Umbilical cord (tissue), 2 donors: Measurements from ENCODE around the gene LRP2. TPM values are rescaled to one million over a fixed set of nuclear protein-coding genes. Genes with fewer than 3 reads are reported as not detected.

ENCODE experiments used
- DNase-seq: peaks from one replicate; pipeline ENCODE4 v3.0.0-alpha.2; 2015; ENCODE audit warnings: low spot score
- total RNA-seq: library from RNA; depleted of rRNA; stranded (reverse); fragments of >200 nt; gene quantifications from one replicate; pipeline ENCODE4 v1.2.3, GENCODE V29; 2014; ENCODE audit warnings: low replicate concordance; ENCODE audit not compliant: insufficient read depth

LRP2 gene
- total RNA-seq, 1 donor from 2014 or later, result 0.72 TPM

DNA sequence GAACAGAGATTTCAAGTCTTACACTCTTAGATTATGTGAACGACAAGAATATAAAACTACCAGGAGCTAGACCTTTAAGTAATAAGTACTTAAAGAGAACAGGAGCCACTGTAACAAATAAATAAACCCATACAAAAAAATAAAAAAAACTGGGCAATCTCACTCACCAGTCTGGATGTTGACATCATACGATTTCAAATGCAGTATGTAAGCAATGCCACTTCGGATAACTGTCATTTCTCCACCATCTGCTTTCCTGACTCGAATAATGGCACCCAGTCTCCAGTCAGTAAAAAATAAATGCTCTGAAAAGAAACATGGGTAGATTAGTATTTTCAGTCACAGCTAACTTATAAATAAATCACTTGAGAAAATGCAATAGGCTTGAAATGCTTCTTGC is 115.1 kb downstream of the LRP2 start:
- no peak for DNase-seq

DNA sequence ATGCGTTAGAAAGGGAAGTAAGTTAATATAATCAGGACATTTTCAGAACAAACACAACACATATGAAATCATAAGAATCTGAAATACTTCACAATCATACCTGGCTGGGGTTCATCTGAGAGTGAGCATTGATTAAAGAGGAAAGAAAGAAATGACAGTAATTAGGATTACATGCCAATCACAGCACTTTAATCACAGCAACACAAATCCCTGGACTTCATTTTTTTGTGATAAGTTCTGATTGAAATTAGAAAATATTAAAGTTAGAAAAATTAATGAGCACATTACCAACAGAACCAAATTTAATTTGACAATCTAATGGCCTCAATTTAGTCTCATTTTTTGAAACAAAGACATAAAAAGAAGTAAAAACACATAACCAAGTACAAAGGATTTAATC is 121.9 kb downstream of the LRP2 start:
- DNase-seq, result no peak

DNA sequence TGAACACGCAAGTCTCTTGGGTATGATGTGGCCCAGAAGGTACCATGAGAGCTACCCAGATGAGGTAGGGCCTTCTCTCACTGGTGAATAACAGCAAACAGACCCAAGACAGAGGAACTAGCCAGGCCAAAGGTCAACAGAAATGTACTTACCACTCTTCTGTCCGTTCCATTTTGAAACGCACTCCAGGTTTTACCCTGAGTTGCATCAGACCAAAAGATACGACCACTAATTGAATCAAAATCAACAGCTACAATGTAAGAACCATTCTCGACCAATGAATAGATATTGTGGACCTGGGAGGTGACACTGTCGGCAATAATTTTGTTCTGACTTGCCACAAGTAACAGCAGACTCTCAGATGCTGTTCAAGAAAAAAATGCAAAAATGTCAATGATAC is 124.4 kb downstream of the LRP2 start:
- DNase-seq, result no peak

DNA sequence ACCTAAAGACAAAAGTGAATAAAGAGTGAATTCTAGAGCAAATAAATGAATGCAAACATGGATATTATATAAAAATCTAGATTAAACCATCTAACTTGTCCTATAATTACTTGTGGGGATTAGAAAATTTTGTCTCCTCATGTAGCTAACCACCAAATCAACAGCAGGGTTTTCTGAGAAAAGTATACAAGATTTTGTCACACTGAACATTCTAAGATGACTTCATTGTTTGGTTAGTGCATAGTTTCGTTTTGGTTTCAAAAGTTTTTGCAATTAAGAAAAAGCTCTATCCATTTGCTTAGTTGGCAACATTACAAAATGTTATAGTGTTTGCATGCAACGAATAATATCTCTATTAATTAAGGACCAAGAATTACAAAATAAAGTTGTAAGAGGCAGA is 125.0 kb downstream of the LRP2 start:
- no peak for DNase-seq

DNA sequence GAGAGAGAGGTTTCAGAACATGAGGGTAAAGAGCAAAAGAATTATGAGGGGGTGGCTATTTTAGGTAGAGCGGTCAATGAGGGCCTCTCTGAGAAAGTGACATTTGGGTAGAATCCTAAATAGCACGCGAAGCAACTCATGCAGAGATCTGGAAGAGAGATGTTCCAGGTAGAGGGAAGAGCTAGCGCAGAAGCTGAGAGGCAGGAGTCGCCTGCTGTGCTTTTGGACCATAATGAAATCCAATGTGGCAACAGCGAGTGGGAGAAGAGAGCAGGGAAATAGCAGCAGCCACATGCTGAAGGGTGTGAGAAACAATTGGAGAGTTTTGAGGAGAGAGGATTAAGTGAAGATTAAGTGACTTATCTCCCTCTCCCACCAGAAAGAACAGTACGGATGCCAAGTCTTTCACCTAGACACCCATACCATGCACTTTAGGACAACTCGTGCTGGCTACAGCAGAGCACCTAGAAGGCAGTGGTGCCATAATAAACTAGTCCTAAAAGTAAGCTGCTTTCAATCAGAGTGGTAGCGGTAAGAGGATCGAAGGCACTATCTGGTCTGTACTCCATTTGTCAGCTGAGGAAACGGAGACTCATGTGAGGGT is 129.7 kb downstream of the LRP2 start:
- DNase-seq, result no peak

DNA sequence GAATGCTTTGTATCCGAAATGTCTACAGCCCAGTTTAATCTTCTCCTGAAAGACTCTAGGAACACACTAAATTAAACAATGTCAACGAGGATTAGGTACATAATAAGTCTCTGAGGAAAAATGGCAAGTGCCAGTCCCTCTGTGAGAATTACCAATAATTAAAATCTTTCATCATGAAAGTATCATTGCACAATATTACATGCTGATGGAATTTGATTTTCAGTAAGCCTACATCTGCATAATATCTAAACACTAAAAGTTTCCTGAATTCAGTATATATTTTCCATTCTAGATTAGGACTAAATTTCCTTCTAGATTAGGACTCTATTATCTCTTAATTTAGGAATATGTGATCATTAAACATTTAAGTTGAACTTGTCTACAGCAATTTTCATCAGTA is 132.1 kb downstream of the LRP2 start:
- no peak for DNase-seq

DNA sequence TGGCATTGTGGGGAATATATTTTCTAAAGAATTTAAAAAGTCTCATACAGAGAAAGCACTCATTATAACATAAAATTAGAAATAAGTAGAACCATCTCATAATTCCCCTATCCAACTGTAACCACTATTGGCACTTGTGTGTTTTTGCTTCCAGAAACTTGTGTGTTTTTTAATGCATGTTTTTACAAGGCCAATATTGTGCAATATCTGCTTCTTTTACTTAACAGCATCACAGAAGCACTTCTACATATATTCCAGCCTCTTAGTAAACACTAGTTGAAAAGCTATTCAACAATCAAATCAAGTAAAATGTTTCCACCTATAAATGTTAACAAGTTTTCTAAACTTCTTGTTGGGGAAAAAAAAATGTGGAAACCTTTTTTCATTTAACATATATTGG is 132.7 kb downstream of the LRP2 start:
- peak; percentile 18 for DNase-seq

DNA sequence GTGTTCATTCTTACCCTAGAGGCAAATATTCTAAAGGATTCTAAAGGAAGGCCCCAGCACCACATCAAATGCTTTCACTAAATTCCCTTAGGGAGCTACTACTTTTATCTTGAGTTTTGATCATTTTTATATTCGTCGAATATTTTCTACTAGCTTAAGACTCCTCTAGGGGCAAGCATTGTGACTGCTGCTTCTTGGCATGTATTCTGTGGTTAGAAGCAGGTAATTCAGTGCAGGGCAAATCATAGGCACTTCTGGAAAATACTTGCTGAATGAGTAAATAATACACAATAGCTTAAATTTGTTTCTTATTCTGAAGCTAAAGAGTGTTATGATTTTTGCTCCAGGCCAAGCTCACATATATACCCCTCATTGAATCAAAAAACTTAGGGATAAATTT is 136.4 kb downstream of the LRP2 start:
- DNase-seq, result no peak

DNA sequence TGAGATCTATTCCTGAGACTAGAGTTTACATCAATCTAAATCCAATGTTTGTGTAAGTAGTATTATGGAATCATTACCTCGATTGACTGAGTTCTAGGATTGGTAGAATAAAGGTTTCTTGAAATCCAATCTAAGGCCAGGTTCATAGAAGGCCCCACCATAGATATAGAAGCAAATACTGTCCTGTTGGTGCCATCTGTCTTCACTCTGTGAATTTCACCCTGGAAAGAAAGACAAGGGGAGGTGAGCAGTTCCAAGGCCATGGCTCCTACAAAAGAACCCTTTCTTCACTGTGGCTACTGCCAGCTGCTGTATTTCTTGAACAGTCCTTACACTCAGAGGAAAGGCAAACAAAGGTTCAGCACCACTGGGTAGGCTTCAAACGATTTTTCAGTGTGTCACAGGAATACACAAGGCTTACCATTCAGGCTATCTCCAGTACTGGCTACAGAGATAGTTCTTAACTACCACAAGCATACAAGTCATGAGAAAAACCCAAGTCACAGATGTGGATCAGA is 137.0 kb downstream of the LRP2 start:
- no peak for DNase-seq

DNA sequence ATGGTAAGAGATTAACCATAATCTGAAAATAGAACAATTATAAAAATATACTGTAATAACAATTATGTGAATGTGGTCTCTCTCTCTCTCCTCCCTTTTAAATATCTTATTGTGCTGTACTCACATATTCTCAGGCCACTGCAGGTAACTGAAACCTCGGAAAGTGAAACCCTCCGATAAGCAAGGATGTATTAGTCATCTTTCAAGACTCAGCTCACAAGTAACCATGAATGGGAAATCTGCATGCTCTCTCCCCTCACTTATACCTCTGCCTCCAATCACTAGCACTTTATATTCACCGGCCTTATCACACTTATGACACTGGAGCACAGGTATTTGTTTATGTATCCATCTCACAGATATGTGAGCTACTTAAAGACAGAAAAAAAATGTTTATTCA is 139.7 kb downstream of the LRP2 start:
- no peak for DNase-seq

DNA sequence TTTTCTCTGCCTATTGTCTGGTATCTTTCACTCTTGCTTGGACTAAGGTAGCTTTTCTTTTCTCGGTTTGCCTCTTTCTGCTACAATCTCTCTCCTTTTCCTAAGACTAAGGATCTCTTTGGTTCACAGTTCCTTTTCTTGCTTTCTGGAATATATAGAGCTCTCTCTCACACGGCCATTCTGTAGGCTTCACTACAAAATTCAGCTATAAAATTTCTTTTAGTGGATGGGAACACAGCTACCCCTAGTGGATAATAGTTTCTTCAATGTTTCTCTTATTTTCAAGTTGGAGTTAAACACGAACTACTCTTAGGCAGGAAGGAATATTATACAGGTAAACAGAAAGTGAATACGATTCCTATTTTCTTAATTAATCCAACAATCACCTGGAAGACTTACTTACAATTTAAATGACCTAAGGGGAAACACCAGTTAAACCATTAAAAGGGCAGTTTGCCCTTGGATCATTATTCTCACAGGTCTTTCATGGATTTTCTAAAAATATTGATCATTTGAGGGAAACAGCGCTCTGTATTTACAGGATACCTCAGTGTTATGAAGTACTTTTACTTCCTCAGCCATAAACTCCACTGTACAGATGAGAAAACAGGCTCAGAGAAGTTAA is 140.5 kb downstream of the LRP2 start:
- DNase-seq, result peak; percentile 69

DNA sequence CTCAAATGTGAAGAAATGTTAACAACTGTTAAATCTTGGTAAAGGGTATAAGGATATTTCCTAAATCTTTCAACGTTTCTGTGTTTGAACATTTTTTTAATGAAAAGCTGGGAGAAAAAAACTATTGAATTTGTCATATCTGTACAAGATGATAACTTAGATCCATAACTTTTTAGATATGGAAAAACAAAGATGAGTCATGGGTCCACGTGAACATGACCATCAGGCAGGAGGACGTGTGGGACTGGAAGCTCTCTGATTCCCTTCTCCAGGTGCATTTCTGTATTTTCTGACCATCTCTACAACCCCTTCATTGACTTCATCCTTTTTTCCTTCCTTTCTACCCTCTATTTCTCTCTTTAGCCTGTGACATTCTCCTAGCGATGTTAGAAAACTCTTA is 151.4 kb downstream of the LRP2 start:
- DNase-seq, result no peak

DNA sequence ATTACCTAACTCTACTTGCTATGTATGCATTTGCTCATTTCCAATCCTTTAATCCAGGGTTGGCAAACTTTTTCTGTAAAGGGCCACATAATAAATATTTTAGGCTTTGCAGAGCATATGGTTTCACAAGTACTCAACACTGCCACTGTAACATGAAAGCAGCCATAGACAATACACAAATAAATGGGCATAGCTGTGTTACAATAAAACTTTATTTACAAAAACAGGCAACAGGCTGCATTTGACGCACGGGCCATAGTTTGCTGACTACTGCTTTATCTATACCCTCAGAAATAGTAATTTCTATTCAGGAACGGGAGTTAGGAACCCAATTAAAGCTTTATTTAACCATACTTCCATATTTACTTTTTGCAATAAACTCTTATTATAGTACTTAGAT is 154.3 kb downstream of the LRP2 start:
- no peak for DNase-seq

DNA sequence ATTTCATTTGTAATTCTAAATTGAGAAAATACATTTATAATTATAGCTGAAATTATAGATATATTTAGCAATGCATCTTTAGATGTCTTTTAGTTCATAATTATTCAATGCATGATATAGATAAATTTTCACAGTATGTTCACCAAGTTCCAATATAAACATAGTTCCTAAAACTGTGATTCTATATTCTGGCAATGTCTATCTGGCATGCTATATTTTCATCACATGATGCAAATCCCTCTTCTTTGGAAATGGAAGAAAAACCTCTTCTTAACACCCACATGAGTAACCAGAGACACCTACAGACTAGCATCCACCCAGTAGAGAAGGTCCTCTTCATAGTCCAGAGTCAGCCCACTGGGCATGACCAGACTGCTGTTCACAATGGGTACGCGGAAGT is 157.2 kb downstream of the LRP2 start:
- no peak for DNase-seq

DNA sequence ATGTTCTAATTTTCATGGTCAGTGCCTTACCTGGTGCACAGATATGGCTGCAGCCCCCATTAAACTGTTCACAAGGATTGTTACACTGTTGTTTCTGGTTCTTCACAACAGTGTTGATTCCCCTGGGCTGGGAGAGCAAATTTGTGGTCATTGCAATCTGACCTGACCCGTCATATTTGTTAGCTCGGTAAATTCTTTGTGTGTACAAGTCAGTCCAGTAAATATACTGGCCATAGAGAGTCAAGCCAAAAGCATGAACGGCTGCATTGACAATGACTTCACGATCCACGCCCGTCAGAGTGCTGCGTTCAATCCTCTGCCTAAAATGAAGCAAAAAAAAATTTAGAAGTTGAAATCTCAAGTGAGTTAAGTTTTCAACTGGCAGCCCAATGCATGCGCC is 158.4 kb downstream of the LRP2 start:
- DNase-seq, result no peak

DNA sequence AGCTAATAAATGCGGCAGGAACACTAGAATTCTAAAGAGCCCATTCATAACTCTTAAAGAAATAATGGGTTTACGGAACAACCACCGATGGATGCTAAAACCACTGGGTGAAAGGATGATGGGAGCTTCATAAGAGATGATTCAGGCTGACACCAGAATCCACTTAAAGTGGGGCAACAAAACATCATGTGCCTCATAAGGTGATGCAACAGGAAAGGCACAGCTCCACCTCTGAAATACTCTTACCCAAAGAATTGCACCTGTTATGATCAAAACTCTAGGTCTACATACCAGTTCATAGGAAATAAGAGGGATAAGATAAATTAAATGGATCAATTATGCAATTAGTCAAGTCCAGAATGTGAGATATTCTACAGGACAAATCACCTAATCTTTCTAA is 161.6 kb downstream of the LRP2 start:
- DNase-seq, result no peak

DNA sequence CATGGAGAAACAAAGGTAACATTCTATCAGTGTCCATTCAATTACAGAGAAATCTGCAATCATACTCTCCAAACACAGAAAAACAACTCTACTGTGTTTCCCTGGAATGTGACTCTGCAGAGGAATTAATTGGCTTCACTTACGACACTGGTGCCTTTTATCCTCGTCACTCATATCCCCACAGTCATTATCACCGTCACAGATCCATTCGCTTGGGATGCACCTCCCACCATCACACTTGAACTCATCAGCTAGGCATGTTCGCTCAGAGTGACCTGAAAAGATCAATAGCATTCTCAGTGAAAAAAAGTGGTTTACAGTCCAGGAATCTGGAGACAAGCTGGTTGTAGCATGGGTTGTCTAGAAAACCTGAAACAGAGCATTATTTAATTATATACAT is 168.7 kb downstream of the LRP2 start:
- DNase-seq, result no peak

DNA sequence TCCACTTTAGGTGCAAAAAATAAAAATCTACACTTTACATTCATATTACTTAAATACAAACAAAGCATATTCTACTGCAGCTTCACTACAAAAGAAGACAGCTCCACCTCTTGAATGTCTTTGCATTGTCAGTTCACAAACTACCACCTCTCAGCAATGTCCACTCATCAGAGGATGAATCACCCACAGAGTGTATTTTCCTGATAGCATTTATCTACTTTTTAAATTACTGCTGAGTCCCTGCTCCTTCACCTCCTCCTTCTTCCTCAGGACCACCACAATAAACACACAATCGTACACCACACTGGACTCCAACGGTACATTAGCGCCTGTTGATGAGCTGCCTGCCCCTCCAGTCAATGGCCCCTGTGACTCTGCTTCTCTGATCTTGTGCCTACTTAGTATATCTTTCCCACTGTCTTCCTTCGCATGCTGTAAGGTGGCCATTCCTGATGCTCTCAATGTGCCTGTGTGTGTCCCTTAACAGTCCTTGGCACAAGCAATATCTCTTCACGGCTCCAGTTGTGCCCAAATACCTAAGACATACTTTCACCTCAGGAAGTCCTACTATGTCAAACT is 172.0 kb downstream of the LRP2 start:
- no peak for DNase-seq

DNA sequence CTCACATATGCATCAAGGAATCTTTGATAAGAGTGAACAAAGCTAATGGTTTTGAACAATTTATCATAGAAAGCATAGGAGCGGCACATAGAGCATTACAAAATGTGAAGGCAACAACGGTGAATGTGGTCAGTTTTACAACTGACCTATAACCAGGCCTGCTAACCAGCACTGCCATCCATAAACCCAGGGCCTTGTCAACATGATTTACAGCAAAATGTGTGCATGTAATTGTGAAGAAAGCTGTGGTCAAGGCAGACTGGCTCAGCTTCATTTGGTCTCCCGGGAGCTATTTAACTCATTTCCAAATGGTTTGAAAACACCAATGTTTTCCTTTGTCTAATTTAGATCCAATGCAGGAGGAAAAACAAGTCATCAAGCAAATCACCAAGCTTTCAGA is 173.2 kb downstream of the LRP2 start:
- DNase-seq, result no peak

DNA sequence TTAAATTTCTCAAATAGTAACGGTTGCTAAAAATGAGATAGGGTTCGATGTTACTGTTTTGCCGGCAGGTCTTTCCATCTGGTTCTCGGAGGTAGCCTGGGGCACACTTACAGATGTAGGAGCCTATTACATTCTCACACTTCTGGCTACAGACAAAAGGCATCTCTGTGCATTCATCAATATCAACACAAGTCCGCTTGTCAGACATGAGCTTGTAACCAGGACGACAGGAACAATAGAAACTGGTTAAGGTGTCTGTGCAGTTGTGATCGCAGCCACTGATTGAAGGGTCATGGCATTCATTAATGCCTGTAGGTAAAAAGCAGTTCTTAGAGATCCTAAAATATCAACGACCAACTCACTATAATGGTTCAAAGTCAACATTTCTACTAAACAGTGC is 176.6 kb downstream of the LRP2 start:
- no peak for DNase-seq

DNA sequence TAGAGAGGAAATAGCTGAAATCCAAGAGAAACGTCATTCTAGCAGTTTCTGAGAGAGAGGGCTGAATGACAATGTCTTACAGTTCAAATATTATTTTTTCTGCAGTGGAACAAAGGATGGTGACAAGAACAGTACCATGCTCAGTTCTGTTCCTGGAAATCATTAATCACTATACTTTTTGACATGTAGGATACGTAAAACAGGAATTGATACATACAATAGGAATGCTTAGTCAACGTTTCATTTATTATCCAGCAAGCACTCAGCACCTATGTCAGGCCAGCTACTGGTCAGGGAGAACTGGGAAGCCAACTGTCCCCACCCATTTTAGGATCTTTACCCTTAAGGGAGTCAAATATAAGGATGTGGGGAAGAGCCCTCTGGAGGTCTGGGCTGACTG is 178.3 kb downstream of the LRP2 start:
- DNase-seq, result no peak

DNA sequence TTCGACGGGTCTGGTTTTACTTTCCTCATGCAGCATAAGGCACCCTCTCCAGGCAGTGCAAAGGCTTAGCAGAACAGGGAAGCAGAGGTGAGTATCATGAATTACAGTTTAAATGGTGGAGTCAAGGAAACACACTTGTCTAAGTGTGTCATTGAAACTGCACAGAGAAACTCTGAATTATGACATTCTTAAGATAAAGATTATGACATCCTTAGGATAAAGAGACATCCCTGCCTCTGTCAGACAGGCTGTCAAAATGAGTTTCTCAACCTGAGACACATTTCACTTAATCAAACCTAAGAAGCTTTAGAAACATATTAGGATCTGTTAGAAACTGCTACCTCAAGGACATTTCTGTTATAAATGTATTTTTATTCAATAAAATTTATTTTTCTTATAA is 179.8 kb downstream of the LRP2 start:
- no peak for DNase-seq

DNA sequence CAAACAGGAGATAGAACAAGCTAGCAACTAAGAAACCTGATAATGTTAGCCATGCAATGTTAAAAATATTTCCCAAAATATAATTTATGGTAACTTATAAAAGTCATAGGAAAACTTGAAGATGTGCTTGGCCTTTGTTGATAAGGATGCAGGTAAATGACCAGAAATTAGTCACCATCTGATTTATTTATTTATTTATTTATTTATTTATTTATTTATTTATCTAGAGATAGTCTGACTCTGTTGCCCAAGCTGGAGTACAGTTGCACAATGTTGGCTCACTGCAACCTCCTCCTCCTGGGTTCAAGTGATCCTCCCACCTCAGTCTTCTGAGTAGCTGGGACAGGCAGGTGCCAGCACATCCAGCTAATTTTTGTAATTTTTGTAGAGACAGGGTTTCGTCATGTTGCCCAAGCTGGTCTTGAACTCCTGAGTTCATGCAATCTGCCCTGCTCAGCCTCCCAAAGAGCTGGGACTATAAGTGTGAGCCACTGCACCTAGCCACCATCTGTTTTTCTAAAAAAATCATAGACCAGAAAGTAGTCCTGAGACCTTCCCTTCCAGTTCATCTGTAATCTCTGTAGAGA is 183.4 kb downstream of the LRP2 start:
- DNase-seq, result no peak
